ENCODE data around the gene ELF2. TPM values are rescaled to one million over a fixed set of nuclear protein-coding genes. Genes with fewer than 3 reads are reported as not detected.

The ELF2 gene
- total and polyA plus RNA-seq, 2 donors (not counting 3 experiments of a cell fraction or from before 2014, with no cell fraction given) = 16.4 to 35.1 TPM

DNA sequence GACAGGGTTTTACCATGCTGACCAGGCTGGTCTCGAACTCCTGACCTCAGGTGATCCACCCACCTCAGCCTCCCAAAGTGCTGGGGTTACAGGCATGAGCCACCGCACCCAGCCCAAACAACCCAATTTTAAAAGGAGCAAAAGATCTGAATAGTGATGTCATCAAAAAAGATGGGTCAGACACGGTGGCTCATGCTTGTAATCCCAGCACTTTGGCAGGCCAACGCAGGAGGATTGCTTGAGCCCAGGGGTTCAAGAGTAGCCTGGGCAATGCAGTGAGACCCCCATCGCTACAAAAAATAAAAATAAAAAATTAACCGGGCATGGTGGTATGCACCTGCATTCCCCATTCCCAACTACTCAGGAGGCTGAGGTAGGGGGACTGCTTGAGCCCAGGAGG, 6.1 kb downstream of the ELF2 start:
- CTCF ChIA-PET = interaction anchor here (2.9 kb wide), 1 partner anchor 140 kb away, joined by 14 read pairs; no protein-coding TSS in a partner anchor

More for the DNA sequence above, 6.1 kb downstream of the ELF2 start:
- no peaks in the 10 kb centered on the region for H3K36me3 ChIP-seq (ENCODE audit: control insufficient read depth in 2 of 2, extremely low read depth in 1 of 2, insufficient read depth in 2 of 2, low read length in 2 of 2)
- H4K20me1 ChIP-seq (replicated peaks; ENCODE audit: control insufficient read depth, extremely low read depth, insufficient read depth, low read length) = peaks cover 7% of the 10 kb centered on the region
- intact Hi-C loops (cut with micrococcal nuclease) (no loop called here), dilution Hi-C loops (cut with MboI; ENCODE audit: extremely low pct_ligation_motif_present, low sequenced_read_pairs) (no loop called here)
- POLR2A ChIA-PET = no interaction called here
- H2AFZ ChIP-seq (ENCODE audit: low read depth, low read length) = no peak overlapping the region
- DNase-seq (ENCODE audit: low read depth, low spot score) (no peak), FAIRE-seq (no peak)
- no peaks in the 10 kb centered on the region for H3K9me3 ChIP-seq (replicated peaks; ENCODE audit: control insufficient read depth, insufficient read depth, low read length)
- H3K27ac ChIP-seq (ENCODE audit: insufficient read depth, low read depth, low read length) = no peak overlapping the region
- TF ChIP-seq JUN (IDR thresholded peaks at IDR 0.05; ENCODE audit: borderline replicate concordance, insufficient read depth, insufficient read length, low read depth) = no peak
- no peak for TF ChIP-seq POLR2A (IDR thresholded peaks at IDR 0.05; ENCODE audit: low read depth, low read length)
- TF ChIP-seq, protein P1, sequence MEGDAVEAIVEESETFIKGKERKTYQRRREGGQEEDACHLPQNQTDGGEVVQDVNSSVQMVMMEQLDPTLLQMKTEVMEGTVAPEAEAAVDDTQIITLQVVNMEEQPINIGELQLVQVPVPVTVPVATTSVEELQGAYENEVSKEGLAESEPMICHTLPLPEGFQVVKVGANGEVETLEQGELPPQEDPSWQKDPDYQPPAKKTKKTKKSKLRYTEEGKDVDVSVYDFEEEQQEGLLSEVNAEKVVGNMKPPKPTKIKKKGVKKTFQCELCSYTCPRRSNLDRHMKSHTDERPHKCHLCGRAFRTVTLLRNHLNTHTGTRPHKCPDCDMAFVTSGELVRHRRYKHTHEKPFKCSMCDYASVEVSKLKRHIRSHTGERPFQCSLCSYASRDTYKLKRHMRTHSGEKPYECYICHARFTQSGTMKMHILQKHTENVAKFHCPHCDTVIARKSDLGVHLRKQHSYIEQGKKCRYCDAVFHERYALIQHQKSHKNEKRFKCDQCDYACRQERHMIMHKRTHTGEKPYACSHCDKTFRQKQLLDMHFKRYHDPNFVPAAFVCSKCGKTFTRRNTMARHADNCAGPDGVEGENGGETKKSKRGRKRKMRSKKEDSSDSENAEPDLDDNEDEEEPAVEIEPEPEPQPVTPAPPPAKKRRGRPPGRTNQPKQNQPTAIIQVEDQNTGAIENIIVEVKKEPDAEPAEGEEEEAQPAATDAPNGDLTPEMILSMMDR (IDR thresholded peaks at IDR 0.05; ENCODE audit: extremely low read depth in 1 of 2, insufficient read depth in 1 of 2, low read depth in 1 of 2, low read length in 2 of 2) = no peak
- TF ChIP-seq EZH2 (IDR thresholded peaks at IDR 0.05; ENCODE audit: borderline replicate concordance, low read depth, low read length, severe bottlenecking) = no peak
- no peak for TF ChIP-seq GATA2 (IDR thresholded peaks at IDR 0.05; ENCODE audit: insufficient read depth, insufficient read length, low read depth, low read length)
- TF ChIP-seq MYC (IDR thresholded peaks at IDR 0.05; ENCODE audit: low read depth, low read length) = no peak
- no peak for TF ChIP-seq FOS (IDR thresholded peaks at IDR 0.05; ENCODE audit: borderline replicate concordance, insufficient read depth, low read length)
- no peak for TF ChIP-seq POLR2AphosphoS5 (IDR thresholded peaks at IDR 0.05; ENCODE audit: insufficient read depth, low read depth, low read length)
- TF ChIP-seq, protein P2, sequence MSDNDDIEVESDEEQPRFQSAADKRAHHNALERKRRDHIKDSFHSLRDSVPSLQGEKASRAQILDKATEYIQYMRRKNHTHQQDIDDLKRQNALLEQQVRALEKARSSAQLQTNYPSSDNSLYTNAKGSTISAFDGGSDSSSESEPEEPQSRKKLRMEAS (IDR thresholded peaks at IDR 0.05; ENCODE audit: insufficient read depth, insufficient read length) = no peak
- peaks cover 5% of the 10 kb centered on the region for H3K79me2 ChIP-seq (ENCODE audit: control insufficient read depth, insufficient read depth, low read length)
- H3K4me1 ChIP-seq (ENCODE audit: control insufficient read depth, extremely low read depth, insufficient read depth, low read length) = peaks cover 7% of the 10 kb centered on the region
- H3K9ac ChIP-seq (replicated peaks; ENCODE audit: extremely low read depth, insufficient read depth, low read length) = no peak overlapping the region
- H3K27me3 ChIP-seq (ENCODE audit: control insufficient read depth in 2 of 2, insufficient read depth in 2 of 2, low read length in 2 of 2) = no peaks in the 10 kb centered on the region
- no peak overlapping the region for H3K4me2 ChIP-seq (ENCODE audit: insufficient read depth, low read length)
- BruUV-seq (replicated peaks) = no TSS peak
- no peaks in the 10 kb centered on the region for H3K9me1 ChIP-seq (replicated peaks; ENCODE audit: control insufficient read depth, extremely low read depth, insufficient read depth, low read length)
- H3K4me3 ChIP-seq (replicated peaks in 1 of 3; ENCODE audit: insufficient read depth in 1 of 3, low read depth in 1 of 3, low read length in 3 of 3) = no peak overlapping the region
